Spleen (tissue), 11 donors: Measurements from ENCODE around the gene ARHGAP45. TPM values are rescaled to one million over a fixed set of nuclear protein-coding genes. Genes with fewer than 3 reads are reported as not detected.

ENCODE experiments used
- DNase-seq: peaks from one replicate; pipeline ENCODE4 v3.0.0-alpha.2; 2020
- H3K27ac ChIP-seq, 8 donors: fragments of 200-600 bp; sonication (generic) in 7 of 8; 1 replicate in 4 of 8; 2 replicates in 4 of 8; pipeline versions ENCODE4 v1.5.0 to v1.8.0; 2016 to 2021; ENCODE audit warnings: inconsistent platforms in 4 of 8, mild to moderate bottlenecking in 4 of 8, moderate library complexity in 1 of 8
- H3K27me3 ChIP-seq, 7 donors: fragments of 200-600 bp; sonication (generic) in 6 of 7; replicated peaks in 1 of 7; 1 replicate in 4 of 7; 2 replicates in 3 of 7; pipeline versions ENCODE4 v1.5.0 to v1.8.0; 2016 to 2021; ENCODE audit warnings: inconsistent platforms in 3 of 7, mild to moderate bottlenecking in 1 of 7
- H3K36me3 ChIP-seq, 6 donors: fragments of 200-600 bp; sonication (generic) in 5 of 6; 1 replicate in 4 of 6; 2 replicates in 2 of 6; pipeline versions ENCODE4 v1.5.0 to v1.8.0; 2016 to 2021; ENCODE audit warnings: inconsistent platforms in 2 of 6
- H3K4me1 ChIP-seq, 6 donors: fragments of 200-600 bp; sonication (generic) in 5 of 6; 1 replicate in 3 of 6; 2 replicates in 3 of 6; pipeline versions ENCODE4 v1.5.0 to v1.8.0; 2016 to 2021; ENCODE audit warnings: inconsistent platforms in 3 of 6
- H3K4me3 ChIP-seq, 8 donors: fragments of 200-600 bp; sonication (generic) in 7 of 8; 1 replicate in 4 of 8; 2 replicates in 4 of 8; pipeline versions ENCODE4 v1.5.0 to v1.8.0; 2016 to 2021; ENCODE audit warnings: inconsistent platforms in 4 of 8, mild to moderate bottlenecking in 4 of 8, moderate library complexity in 2 of 8
- H3K9me3 ChIP-seq, 8 donors: fragments of 200-600 bp; sonication (generic) in 7 of 8; 1 replicate in 4 of 8; 2 replicates in 4 of 8; pipeline versions ENCODE4 v1.5.0 to v1.8.0; 2016 to 2021; ENCODE audit warnings: inconsistent platforms in 4 of 8
- POLR2A ChIP-seq, 3 donors: fragments of 450-650 bp; IDR thresholded peaks; one replicate each; pipeline ENCODE4 v1.5.1; 2017; ENCODE audit warnings: antibody characterized with exemption in 3 of 3, mild to moderate bottlenecking in 1 of 3
- POLR2AphosphoS5 ChIP-seq, 3 donors: sonication (generic); formaldehyde crosslinking; IDR thresholded peaks; one replicate each; pipeline ENCODE4 v1.5.1; 2017; ENCODE audit warnings: antibody characterized with exemption in 3 of 3
- WGBS, 5 donors: extraction: QIAGEN DNeasy Blood & Tissue Kit in 3 of 5; methylation state at CpG; one replicate each; pipeline versions ENCODE4 v1.1.5 to v1.1.7; 2013 to 2018; 5-methylcytosine and 5-hydroxymethylcytosine counted together
- intact Hi-C: fragments of 100-400 bp; cut with DNase I; formaldehyde crosslinking; loops from one replicate; pipeline ENCODE4 v1.15.0; 2023; ENCODE audit warnings: low total_unique reads
- polyA plus RNA-seq, 3 donors: library from polyadenylated mRNA; stranded (reverse); fragments of 200-250 nt; gene quantifications; one replicate each; pipeline ENCODE4 v1.2.1, GENCODE V29; 2013
- total RNA-seq, 7 donors: library from RNA; depleted of rRNA in 3 of 7; stranded (reverse); fragments of >200 nt in 3 of 7; fragmentation: NEBNext Ultra II Directional in 4 of 7; extraction: Animal tissue kit (Norgen Biotek cat#: 25700) in 4 of 7; gene quantifications; one replicate each; pipeline versions ENCODE4 v1.1.0 to v1.2.1, GENCODE V29; 2016 to 2021
- TF ChIP-seq, protein P1 (sequence below), 11 experiments: fragments of 200-600 bp in 7 of 11; fragments of 450-650 bp in 4 of 11; sonication (generic) in 4 of 11; IDR thresholded peaks in 8 of 11; conservative IDR thresholded peaks in 3 of 11; 1 replicate in 7 of 11; 2 replicates in 4 of 11; pipeline versions ENCODE4 v1.4.0 to v1.8.0; 2016 to 2021; ENCODE audit warnings: antibody characterized with exemption in 11 of 11, inconsistent platforms in 4 of 11, mild to moderate bottlenecking in 1 of 11
- donor health status: healthy with polysubstance abuse.
- donor health status: DM: no; HTN: no; CAD: no; lungs with moderate emphysema.
- donor health status: DM: no; HTN: no; CAD: no.
- donor health status: Bipolar disorder and iron deficiency.
- donor health status: healthy.
- donor health status: DM: no; HTN: no; CAD: no.
- donor health status: DM: yes; HTN: yes; CAD: no.

Gene ARHGAP45
- total and polyA plus RNA-seq, 10 donors, result 161 to 356 (median 245) TPM

DNA sequence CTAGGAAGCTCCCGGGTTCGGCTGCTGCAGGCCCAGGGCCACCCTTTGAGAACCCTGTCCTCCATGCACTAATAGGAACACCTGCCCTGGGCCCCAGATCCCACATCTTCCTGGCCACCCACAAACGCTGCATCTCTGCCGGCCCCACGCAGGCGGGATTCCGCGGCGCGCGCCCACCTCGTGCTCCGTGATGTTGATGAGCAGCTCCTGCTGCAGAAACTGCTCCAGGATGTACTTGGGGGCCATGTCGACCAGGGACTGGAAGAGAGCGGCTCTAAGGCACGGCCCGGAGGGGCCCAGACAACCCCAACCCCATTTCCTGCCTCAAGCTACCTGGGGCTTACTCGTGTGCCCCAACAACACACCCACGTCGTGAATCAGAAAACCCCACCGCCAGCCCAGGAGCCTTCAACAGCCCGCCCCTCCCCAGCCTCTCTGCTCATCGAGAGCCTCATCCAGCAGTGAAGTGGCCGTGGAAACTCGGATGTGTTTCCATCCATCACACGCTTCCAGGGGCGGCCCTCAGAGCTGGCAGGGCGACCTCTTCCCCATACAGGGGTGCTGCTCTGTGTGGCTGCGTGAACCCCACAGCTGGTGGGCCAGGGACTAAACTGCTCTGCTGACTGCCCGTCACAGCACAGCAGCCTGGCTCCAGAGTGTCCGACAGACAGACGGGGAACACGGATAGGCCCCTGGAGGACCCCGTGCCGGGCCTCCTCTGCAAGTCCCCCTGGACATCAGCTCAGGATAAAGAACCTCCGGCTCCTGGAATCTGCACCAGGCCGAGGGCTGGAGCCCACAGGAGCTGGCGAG is 24.0 kb downstream of the ARHGAP45 start:
- Histone ChIP-seq H3K4me3 (no peak overlapping the region), H3K9me3 (no peaks in the 10 kb centered on the region), H3K36me3 (peaks cover 4 to 80% (median 61%) of the 10 kb centered on the region in 6 donors), H3K27ac (peak overlapping the region in 2 of 8 donors; percentile 16 to 21), H3K4me1 (peaks cover 34 to 98% (median 70%) of the 10 kb centered on the region in 6 donors), H3K27me3 (no peaks in the 10 kb centered on the region)
- WGBS, 5 donors, result 87 to 92% (median 91%) methylated on average over 21 to 38 of the region's 38 CpGs
- TF ChIP-seq POLR2AphosphoS5 (IDR thresholded peaks at IDR 0.05) (peak; percentile 16 to 65 (median 19)), POLR2A (IDR thresholded peaks at IDR 0.05) (no peak)
- TF ChIP-seq, protein P1, sequence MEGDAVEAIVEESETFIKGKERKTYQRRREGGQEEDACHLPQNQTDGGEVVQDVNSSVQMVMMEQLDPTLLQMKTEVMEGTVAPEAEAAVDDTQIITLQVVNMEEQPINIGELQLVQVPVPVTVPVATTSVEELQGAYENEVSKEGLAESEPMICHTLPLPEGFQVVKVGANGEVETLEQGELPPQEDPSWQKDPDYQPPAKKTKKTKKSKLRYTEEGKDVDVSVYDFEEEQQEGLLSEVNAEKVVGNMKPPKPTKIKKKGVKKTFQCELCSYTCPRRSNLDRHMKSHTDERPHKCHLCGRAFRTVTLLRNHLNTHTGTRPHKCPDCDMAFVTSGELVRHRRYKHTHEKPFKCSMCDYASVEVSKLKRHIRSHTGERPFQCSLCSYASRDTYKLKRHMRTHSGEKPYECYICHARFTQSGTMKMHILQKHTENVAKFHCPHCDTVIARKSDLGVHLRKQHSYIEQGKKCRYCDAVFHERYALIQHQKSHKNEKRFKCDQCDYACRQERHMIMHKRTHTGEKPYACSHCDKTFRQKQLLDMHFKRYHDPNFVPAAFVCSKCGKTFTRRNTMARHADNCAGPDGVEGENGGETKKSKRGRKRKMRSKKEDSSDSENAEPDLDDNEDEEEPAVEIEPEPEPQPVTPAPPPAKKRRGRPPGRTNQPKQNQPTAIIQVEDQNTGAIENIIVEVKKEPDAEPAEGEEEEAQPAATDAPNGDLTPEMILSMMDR (IDR thresholded peaks at IDR 0.05 in 8 of 11, conservative IDR thresholded peaks at IDR 0.05 in 3 of 11), result no peak
- DNase-seq, result no peak
- intact Hi-C loops, result no loop called here

DNA sequence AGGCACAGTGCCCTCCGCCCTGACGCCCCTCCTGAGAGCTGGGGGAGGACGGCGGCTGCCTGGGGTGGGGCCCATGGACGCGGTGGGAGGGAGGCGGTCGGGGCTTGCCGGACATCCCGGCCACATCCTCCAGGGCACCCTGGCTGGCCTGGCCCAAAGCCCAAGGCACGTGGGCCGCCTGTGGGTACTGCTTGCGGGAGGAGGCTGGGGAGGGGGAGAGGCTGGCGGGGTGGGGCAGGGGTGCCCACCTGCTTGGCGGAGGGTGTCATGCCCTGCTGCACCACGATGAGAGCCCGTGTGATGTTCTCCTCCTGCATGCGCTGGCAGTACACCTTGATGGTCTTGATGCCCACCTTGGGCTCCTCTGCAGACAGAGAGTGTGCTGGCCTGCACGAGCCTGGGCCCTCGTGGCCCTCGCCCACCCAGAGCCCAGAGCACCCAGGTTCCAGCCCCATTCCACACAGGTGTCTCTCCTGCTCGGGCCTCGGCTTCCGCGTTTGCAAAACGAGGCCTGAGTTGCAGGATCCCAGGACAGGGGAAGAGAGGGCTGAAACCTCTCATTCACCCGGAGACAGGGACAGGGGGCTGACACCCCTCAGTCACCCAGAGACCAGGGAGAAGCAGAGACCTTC is 24.7 kb downstream of the ARHGAP45 start:
- DNase-seq, result no peak
- Histone ChIP-seq H3K9me3 (no peaks in the 10 kb centered on the region), H3K27me3 (no peaks in the 10 kb centered on the region), H3K27ac (no peak overlapping the region), H3K4me3 (no peak overlapping the region), H3K36me3 (peaks cover 0 to 73% (median 54%) of the 10 kb centered on the region in 6 donors), H3K4me1 (peaks cover 35 to 98% (median 71%) of the 10 kb centered on the region in 6 donors)
- WGBS, 5 donors, result 83 to 92% (median 86%) methylated on average over 6 to 27 of the region's 27 CpGs
- intact Hi-C loops, result no loop called here
- TF ChIP-seq, protein P1 (IDR thresholded peaks at IDR 0.05 in 8 of 11, conservative IDR thresholded peaks at IDR 0.05 in 3 of 11), result no peak
- TF ChIP-seq POLR2AphosphoS5 (IDR thresholded peaks at IDR 0.05), result peak in 1 of 3 donors; percentile 50

- TF ChIP-seq POLR2AphosphoS5 (IDR thresholded peaks at IDR 0.05) (no peak), POLR2A (IDR thresholded peaks at IDR 0.05) (no peak)
- TF ChIP-seq, protein P1 (IDR thresholded peaks at IDR 0.05 in 8 of 11, conservative IDR thresholded peaks at IDR 0.05 in 3 of 11), result no peak
- WGBS, 5 donors, result 88 to 89% (median 88%) methylated on average over 15 of the region's 15 CpGs
- peak overlapping the region in 4 of 8 donors; percentile 84 to 99 (median 94) for H3K4me3 ChIP-seq
- intact Hi-C loops, result no loop called here
- H3K4me1 ChIP-seq, result peaks cover 25 to 92% (median 57%) of the 10 kb centered on the region in 6 donors
- H3K27me3 ChIP-seq, result no peaks in the 10 kb centered on the region
- DNase-seq, result no peak
- no peaks in the 10 kb centered on the region for H3K9me3 ChIP-seq
- H3K36me3 ChIP-seq, result peaks cover 0 to 56% (median 43%) of the 10 kb centered on the region in 6 donors
- peak overlapping the region in 2 of 8 donors; percentile 88 to 90 for H3K27ac ChIP-seq
Measured at GRCh38 chr19:1093330-1093729, 26.4 kb downstream of the ARHGAP45 start.
